KMS-11 (cell line): ENCODE results near the gene MAN2A2.

Experiments
- H2AFZ ChIP-seq: fragments of 200-600 bp; sonication (generic); 2 replicates; pipeline ENCODE4 v1.6.1; 2016; ENCODE audit warnings: antibody characterized with exemption, mixed run types, low read depth
- H3K27ac ChIP-seq: fragments of 200-600 bp; sonication (generic); 2 replicates; pipeline ENCODE4 v1.6.1; 2016; ENCODE audit warnings: mild to moderate bottlenecking, mixed run types
- H3K27me3 ChIP-seq: fragments of 200-600 bp; sonication (generic); 2 replicates; pipeline ENCODE4 v1.6.1; 2017; ENCODE audit warnings: mild to moderate bottlenecking, low read depth, mixed run types, moderate library complexity; ENCODE audit not compliant: insufficient read depth
- H3K36me3 ChIP-seq: fragments of 200-600 bp; sonication (generic); 2 replicates; pipeline ENCODE4 v1.6.1; 2017; ENCODE audit warnings: mild to moderate bottlenecking, mixed run types; ENCODE audit not compliant: insufficient read depth
- H3K4me1 ChIP-seq: fragments of 200-600 bp; sonication (generic); 2 replicates; pipeline ENCODE4 v1.6.1; 2016; ENCODE audit warnings: mild to moderate bottlenecking, low read depth, mixed run types; ENCODE audit not compliant: poor library complexity, severe bottlenecking
- H3K4me2 ChIP-seq: fragments of 200-600 bp; sonication (generic); 2 replicates; pipeline ENCODE4 v1.7.0; 2016; ENCODE audit warnings: mild to moderate bottlenecking, mixed run types
- H3K4me3 ChIP-seq: fragments of 200-600 bp; sonication (generic); IDR thresholded peaks from 2 replicates; pipeline ENCODE4 v1.6.1; 2017; ENCODE audit warnings: low read depth, low read length, mixed read lengths; ENCODE audit not compliant: insufficient read depth
- H3K79me2 ChIP-seq: fragments of 200-600 bp; sonication (generic); 2 replicates; pipeline ENCODE4 v1.6.1; 2016; ENCODE audit warnings: low read depth, mixed run types; ENCODE audit not compliant: insufficient read depth
- H3K9ac ChIP-seq: fragments of 200-600 bp; sonication (generic); 2 replicates; pipeline ENCODE4 v1.6.1; 2016; ENCODE audit warnings: mild to moderate bottlenecking, mixed run types
- H4K20me1 ChIP-seq: fragments of 200-600 bp; sonication (generic); 2 replicates; pipeline ENCODE4 v1.6.1; 2016; ENCODE audit warnings: mild to moderate bottlenecking, mixed run types; ENCODE audit not compliant: insufficient read depth
- CTCF ChIP-seq: fragments of 200-600 bp; sonication (generic); conservative IDR thresholded peaks from 2 replicates; pipeline ENCODE4 v1.6.1; 2017; ENCODE audit warnings: low read depth, mild to moderate bottlenecking, antibody characterized with exemption, low read length, moderate library complexity, mixed read lengths

Gene MAN2A2

GRCh38 chr15:90859234-90860131, 43.6 kb upstream of the MAN2A2 start:
- Histone ChIP-seq H3K9ac (no peak overlapping the region), H2AFZ (no peak overlapping the region), H3K27ac (no peak overlapping the region)

GRCh38 chr15:90860450-90860849, 42.7 kb upstream of the MAN2A2 start:
- Histone ChIP-seq H3K79me2 (no peaks in the 10 kb centered on the region), H4K20me1 (no peaks in the 10 kb centered on the region), H3K36me3 (no peaks in the 10 kb centered on the region), H2AFZ (no peak overlapping the region), H3K4me3 (no peak overlapping the region), H3K4me1 (peaks cover 16% of the 10 kb centered on the region), H3K9ac (no peak overlapping the region), H3K4me2 (no peak overlapping the region), H3K27me3 (no peaks in the 10 kb centered on the region), H3K27ac (no peak overlapping the region)
- TF ChIP-seq CTCF: no peak

More at GRCh38 chr15:90859234-90860131, 43.6 kb upstream of the MAN2A2 start:
- Histone ChIP-seq H3K27me3 (no peaks in the 10 kb centered on the region), H4K20me1 (no peaks in the 10 kb centered on the region), H3K4me1 (peaks cover 26% of the 10 kb centered on the region), H3K4me3 (no peak overlapping the region), H3K4me2 (no peak overlapping the region), H3K79me2 (no peaks in the 10 kb centered on the region), H3K36me3 (no peaks in the 10 kb centered on the region)
- TF ChIP-seq CTCF: no peak

- no peak for TF ChIP-seq CTCF
- Histone ChIP-seq H3K4me3 (no peak overlapping the region), H3K36me3 (no peaks in the 10 kb centered on the region), H3K79me2 (no peaks in the 10 kb centered on the region), H3K9ac (no peak overlapping the region), H3K4me2 (no peak overlapping the region), H2AFZ (no peak overlapping the region), H3K27me3 (no peaks in the 10 kb centered on the region), H3K27ac (no peak overlapping the region), H3K4me1 (peaks cover 10% of the 10 kb centered on the region), H4K20me1 (no peaks in the 10 kb centered on the region)
These were observed 42.0 kb upstream of the MAN2A2 start for GRCh38 chr15:90860942-90861675.

GRCh38 chr15:90862487-90862886, 40.6 kb upstream of the MAN2A2 start:
- H3K4me3 ChIP-seq: no peak overlapping the region
- no peaks in the 10 kb centered on the region for H3K4me1 ChIP-seq
- H3K9ac ChIP-seq: no peak overlapping the region
- no peak overlapping the region for H3K27ac ChIP-seq
- H3K79me2 ChIP-seq: no peaks in the 10 kb centered on the region
- no peaks in the 10 kb centered on the region for H4K20me1 ChIP-seq
- H3K36me3 ChIP-seq: no peaks in the 10 kb centered on the region
- no peak overlapping the region for H3K4me2 ChIP-seq
- no peak overlapping the region for H2AFZ ChIP-seq
- no peaks in the 10 kb centered on the region for H3K27me3 ChIP-seq
- no peak for TF ChIP-seq CTCF
